Psoas muscle (tissue), 8 donors: ENCODE measurements around the gene DIABLO. TPM values are rescaled to one million over a fixed set of nuclear protein-coding genes. Genes with fewer than 3 reads are reported as not detected.

Experiments
- ATAC-seq, 4 donors: fragments of 200-7000 bp; cut with Tn5 transposase; one replicate each; pipeline ENCODE4 v1.9.1; 2020; ENCODE audit warnings: moderate library complexity in 3 of 4, mild to moderate bottlenecking in 2 of 4
- DNase-seq, 2 donors: peaks; one replicate each; pipeline ENCODE4 v3.0.0-alpha.2; 2020
- H3K27ac ChIP-seq: fragments of 200-600 bp; one replicate; pipeline ENCODE4 v1.8.0; 2022
- H3K27me3 ChIP-seq, 3 donors: fragments of 200-600 bp in 1 of 3; one replicate each; pipeline versions ENCODE4 v1.6.1 to v1.8.0; 2013 to 2022; ENCODE audit warnings: low read length in 2 of 3, mild to moderate bottlenecking in 2 of 3, moderate library complexity in 1 of 3; ENCODE audit not compliant: insufficient read depth in 3 of 3
- H3K36me3 ChIP-seq, 2 donors: fragments of 200-600 bp in 1 of 2; one replicate each; pipeline versions ENCODE4 v1.6.1 to v1.8.0; 2013 to 2022; ENCODE audit warnings: low read depth in 1 of 2, mild to moderate bottlenecking in 1 of 2, moderate library complexity in 1 of 2; ENCODE audit not compliant: insufficient read depth in 1 of 2
- H3K4me1 ChIP-seq: fragments of 200-600 bp; one replicate; pipeline ENCODE4 v1.8.0; 2022
- H3K4me3 ChIP-seq: fragments of 200-600 bp; one replicate; pipeline ENCODE4 v1.8.0; 2022; ENCODE audit warnings: mild to moderate bottlenecking
- H3K9me3 ChIP-seq: fragments of 200-600 bp; one replicate; pipeline ENCODE4 v1.8.0; 2022
- CTCF ChIP-seq: fragments of 200-600 bp; IDR thresholded peaks from one replicate; pipeline ENCODE4 v1.8.0; 2022; ENCODE audit warnings: antibody characterized with exemption
- WGBS, 3 donors: extraction: QIAGEN DNeasy Blood & Tissue Kit; methylation state at CpG; one replicate each; pipeline versions ENCODE4 v1.1.6 to v1.1.7; 2013; 5-methylcytosine and 5-hydroxymethylcytosine counted together
- intact Hi-C, 2 donors: fragments of 100-400 bp; cut with DNase I; formaldehyde crosslinking; loops; one replicate each; pipeline versions ENCODE4 v1.11.0 to v1.14.2; 2022
- polyA plus RNA-seq, 3 donors: library from polyadenylated mRNA; stranded (reverse); fragments of 200-250 nt; gene quantifications; one replicate each; pipeline ENCODE4 v1.2.3, GENCODE V29; 2013
- total RNA-seq, 4 donors: library from RNA; stranded (reverse); fragmentation: NEBNext Ultra II Directional in 2 of 4; extraction: Animal tissue kit (Norgen Biotek cat#: 25700) in 2 of 4; gene quantifications; one replicate each; pipeline versions ENCODE4 v1.2.1 to v1.2.4, GENCODE V29; 2021 to 2023
- donor health status: healthy with polysubstance abuse.
- donor health status: DM: no; HTN: no; CAD: no; lungs with moderate emphysema.
- donor health status: Bipolar disorder and iron deficiency.
- donor health status: healthy.
- donor health status: DM: yes; HTN: yes; CAD: no.
- donor health status: DM: no; HTN: no; CAD: no.
- donor health status: DM: no; HTN: no; CAD: no.
- donor health status: DM: yes; HTN: yes; CAD: no.

Gene DIABLO
- total and polyA plus RNA-seq, 7 donors: 24.4 to 109 (median 35.3) TPM

- Histone ChIP-seq H3K4me3 (no peak overlapping the region), H3K36me3 (no peaks in the 10 kb centered on the region), H3K27ac (no peak overlapping the region), H3K4me1 (peaks cover 7% of the 10 kb centered on the region), H3K9me3 (no peaks in the 10 kb centered on the region), H3K27me3 (peaks cover 0 to 5% (median 4%) of the 10 kb centered on the region in 3 donors)
- intact Hi-C loops: loop anchor here in 1 of 2 donors (5.0 kb wide), 1 partner anchor 138 kb away; no protein-coding TSS in a partner anchor
- no peak for TF ChIP-seq CTCF
- DNase-seq: no peak
- 88 to 91% (median 88%) methylated on average over 4 of the region's 4 CpGs for WGBS, 3 donors
- no peak for ATAC-seq
Measured at GRCh38 chr12:122195405-122195804, 30.4 kb downstream of the DIABLO start.

GRCh38 chr12:122194804-122195203 lies 31.0 kb downstream of the DIABLO start:
- H3K4me3 ChIP-seq: no peak overlapping the region
- intact Hi-C loops: loop anchor here in 1 of 2 donors (5.0 kb wide), 1 partner anchor 138 kb away; no protein-coding TSS in a partner anchor
- H3K27ac ChIP-seq: no peak overlapping the region
- DNase-seq (no peak), ATAC-seq (no peak)
- TF ChIP-seq CTCF: no peak
- 64 to 81% (median 76%) methylated on average over 1 of the region's 1 CpG for WGBS, 3 donors
- no peaks in the 10 kb centered on the region for H3K9me3 ChIP-seq
- no peaks in the 10 kb centered on the region for H3K36me3 ChIP-seq
- H3K4me1 ChIP-seq: peaks cover 7% of the 10 kb centered on the region
- peaks cover 0 to 2% (median 1%) of the 10 kb centered on the region in 3 donors for H3K27me3 ChIP-seq

- ATAC-seq: no peak
- 84 to 85% (median 84%) methylated on average over 11 of the region's 11 CpGs for WGBS, 3 donors
- no peaks in the 10 kb centered on the region for H3K27me3 ChIP-seq
- intact Hi-C loops: no loop called here
- H3K27ac ChIP-seq: no peak overlapping the region
- H3K9me3 ChIP-seq: no peaks in the 10 kb centered on the region
- peaks cover under 1% of the 10 kb centered on the region for H3K4me1 ChIP-seq
- H3K36me3 ChIP-seq: no peaks in the 10 kb centered on the region
- no peak overlapping the region for H3K4me3 ChIP-seq
- DNase-seq: no peak
- TF ChIP-seq CTCF: no peak
Measured at GRCh38 chr12:122192441-122192840, 33.4 kb downstream of the DIABLO start.

GRCh38 chr12:122190842-122191668 lies 34.8 kb downstream of the DIABLO start:
- Histone ChIP-seq H3K4me1 (no peaks in the 10 kb centered on the region), H3K9me3 (no peaks in the 10 kb centered on the region), H3K27me3 (no peaks in the 10 kb centered on the region), H3K4me3 (no peak overlapping the region), H3K27ac (no peak overlapping the region), H3K36me3 (no peaks in the 10 kb centered on the region)
- TF ChIP-seq CTCF: peak; percentile 83
- intact Hi-C loops: loop anchor here (2.0 kb wide), 2 partner anchors 60 to 138 kb away; no protein-coding TSS in a partner anchor
- DNase-seq: peak; percentile 57 to 80
- WGBS, 3 donors: 64 to 70% (median 66%) methylated on average over 18 of the region's 18 CpGs
- ATAC-seq: peak; percentile 87 to 96 (median 93)
